ENCODE measurements around the gene ACTG1.

DNA sequence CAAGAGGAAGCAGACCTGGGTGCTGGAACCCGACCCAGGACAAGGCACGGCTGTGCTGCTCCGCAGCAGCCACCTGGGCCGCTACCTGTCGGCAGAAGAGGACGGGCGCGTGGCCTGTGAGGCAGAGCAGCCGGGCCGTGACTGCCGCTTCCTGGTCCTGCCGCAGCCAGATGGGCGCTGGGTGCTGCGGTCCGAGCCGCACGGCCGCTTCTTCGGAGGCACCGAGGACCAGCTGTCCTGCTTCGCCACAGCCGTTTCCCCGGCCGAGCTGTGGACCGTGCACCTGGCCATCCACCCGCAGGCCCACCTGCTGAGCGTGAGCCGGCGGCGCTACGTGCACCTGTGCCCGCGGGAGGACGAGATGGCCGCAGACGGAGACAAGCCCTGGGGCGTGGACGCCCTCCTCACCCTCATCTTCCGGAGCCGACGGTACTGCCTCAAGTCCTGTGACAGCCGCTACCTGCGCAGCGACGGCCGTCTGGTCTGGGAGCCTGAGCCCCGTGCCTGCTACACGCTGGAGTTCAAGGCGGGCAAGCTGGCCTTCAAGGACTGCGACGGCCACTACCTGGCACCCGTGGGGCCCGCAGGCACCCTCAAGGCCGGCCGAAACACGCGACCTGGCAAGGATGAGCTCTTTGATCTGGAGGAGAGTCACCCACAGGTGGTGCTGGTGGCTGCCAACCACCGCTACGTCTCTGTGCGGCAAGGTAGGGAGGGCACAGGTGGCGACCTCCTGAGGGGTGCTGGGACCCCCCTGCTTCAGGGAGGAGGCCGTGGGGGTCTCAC lies 16.2 kb upstream of the ACTG1 start:
- TF ChIP-seq, protein P1, sequence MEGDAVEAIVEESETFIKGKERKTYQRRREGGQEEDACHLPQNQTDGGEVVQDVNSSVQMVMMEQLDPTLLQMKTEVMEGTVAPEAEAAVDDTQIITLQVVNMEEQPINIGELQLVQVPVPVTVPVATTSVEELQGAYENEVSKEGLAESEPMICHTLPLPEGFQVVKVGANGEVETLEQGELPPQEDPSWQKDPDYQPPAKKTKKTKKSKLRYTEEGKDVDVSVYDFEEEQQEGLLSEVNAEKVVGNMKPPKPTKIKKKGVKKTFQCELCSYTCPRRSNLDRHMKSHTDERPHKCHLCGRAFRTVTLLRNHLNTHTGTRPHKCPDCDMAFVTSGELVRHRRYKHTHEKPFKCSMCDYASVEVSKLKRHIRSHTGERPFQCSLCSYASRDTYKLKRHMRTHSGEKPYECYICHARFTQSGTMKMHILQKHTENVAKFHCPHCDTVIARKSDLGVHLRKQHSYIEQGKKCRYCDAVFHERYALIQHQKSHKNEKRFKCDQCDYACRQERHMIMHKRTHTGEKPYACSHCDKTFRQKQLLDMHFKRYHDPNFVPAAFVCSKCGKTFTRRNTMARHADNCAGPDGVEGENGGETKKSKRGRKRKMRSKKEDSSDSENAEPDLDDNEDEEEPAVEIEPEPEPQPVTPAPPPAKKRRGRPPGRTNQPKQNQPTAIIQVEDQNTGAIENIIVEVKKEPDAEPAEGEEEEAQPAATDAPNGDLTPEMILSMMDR (IDR thresholded peaks at IDR 0.05): no peak
- no peak for TF ChIP-seq POLR2A (IDR thresholded peaks at IDR 0.05)
